ENCODE measurements around the gene THBD. TPM values are rescaled to one million over a fixed set of nuclear protein-coding genes. Genes with fewer than 3 reads are reported as not detected.
A peak's percentile ranks its signal among the peaks of the same experiment; 100 is the strongest.

Gene THBD
- total and polyA plus RNA-seq, 2 experiments from 2014 or later = 0.10 to 0.97 TPM

GRCh38 chr20:23061262-23061661, 11.8 kb upstream of the THBD start:
- ATAC-seq (no peak), DNase-seq (ENCODE audit: low spot score) (no peak)
- no peak overlapping the region for H3K4me3 Mint-ChIP-seq
- 0 out of 2 replicates have a peak overlapping the region, but pooled peaks have one; percentile 19 for H2AFZ ChIP-seq
- no peaks in the 10 kb centered on the region for H3K36me3 ChIP-seq (ENCODE audit: insufficient read depth)
- no peaks in the 10 kb centered on the region for H4K20me1 ChIP-seq (replicated peaks; ENCODE audit: insufficient read depth)
- TF ChIP-seq POLR2AphosphoS5 (IDR thresholded peaks at IDR 0.05; ENCODE audit: low read depth) = no peak
- TF ChIP-seq CTCF (conservative IDR thresholded peaks at IDR 0.05; ENCODE audit: low read depth in 2 of 2) = no peak
- TF ChIP-seq ZNF462 (CRISPR knock-in tag; IDR thresholded peaks at IDR 0.05) = no peak
- no peak for TF ChIP-seq ETS1 (IDR thresholded peaks at IDR 0.05)
- no peak for TF ChIP-seq EZH2 (IDR thresholded peaks at IDR 0.05; ENCODE audit: low read depth, unreplicated experiment)
- TF ChIP-seq REST (IDR thresholded peaks at IDR 0.05; ENCODE audit: unreplicated experiment) = no peak
- TF ChIP-seq STAT1 (IDR thresholded peaks at IDR 0.05; ENCODE audit: unreplicated experiment) = no peak
- no peak for TF ChIP-seq ZNF114 (CRISPR knock-in tag; IDR thresholded peaks at IDR 0.05)
- no peak for TF ChIP-seq EZH2phosphoT487 (IDR thresholded peaks at IDR 0.05; ENCODE audit: unreplicated experiment)
- no peak for TF ChIP-seq NANOG (IDR thresholded peaks at IDR 0.05; ENCODE audit: borderline replicate concordance)
- TF ChIP-seq ZNF331 (CRISPR knock-in tag; IDR thresholded peaks at IDR 0.05; ENCODE audit: low read depth) = no peak
- no peak for TF ChIP-seq JUNB (IDR thresholded peaks at IDR 0.05; ENCODE audit: unreplicated experiment)
- no peak for TF ChIP-seq CREB1 (CRISPR knock-in tag; IDR thresholded peaks at IDR 0.05; ENCODE audit: low read depth)
- no peaks in the 10 kb centered on the region for H3K79me2 ChIP-seq (replicated peaks; ENCODE audit: insufficient read depth)
- no peak overlapping the region for H3K27ac ChIP-seq (ENCODE audit: low read depth)
- no peaks in the 10 kb centered on the region for H3K27me3 ChIP-seq (ENCODE audit: insufficient read depth)
- no peak overlapping the region for H3K4me2 ChIP-seq
- no peak overlapping the region; the same call in 1 of the 2 replicates for H3K27ac Mint-ChIP-seq
- H3K9me2 ChIP-seq (ENCODE audit: insufficient read depth) = peaks cover 15% of the 10 kb centered on the region
- H3K4me1 Mint-ChIP-seq = peaks cover 24% of the 10 kb centered on the region
- no peaks in the 10 kb centered on the region for H3F3A ChIP-seq (replicated peaks; ENCODE audit: low read depth)
- peaks cover 2% of the 10 kb centered on the region for H3K27me3 Mint-ChIP-seq (ENCODE audit: insufficient read depth, low read depth, poor library complexity)
- H3K9me3 Mint-ChIP-seq = 0 out of 3 replicates have a peak, but pooled peaks cover 3% of the 10 kb centered on the region
- H3K4me1 ChIP-seq (ENCODE audit: insufficient read depth) = peaks cover 24% of the 10 kb centered on the region
- no peak overlapping the region for H3K4me3 ChIP-seq
- H3K36me3 Mint-ChIP-seq (ENCODE audit: low read depth) = no peaks in the 10 kb centered on the region
